A549 (cell line): ENCODE results near the gene CISH. TPM values are rescaled to one million over a fixed set of nuclear protein-coding genes. Genes with fewer than 3 reads are reported as not detected.

Experiments used
- ATAC-seq, 2 experiments: fragments of 200-7000 bp in 1 of 2; fragments of >200 bp in 1 of 2; cut with Nextera tagmentation in 1 of 2; cut with Tn5 transposase in 1 of 2; 3 replicates each; pipeline versions ENCODE4 v1.8.0 to v1.9.1; 2018 to 2020; ENCODE audit warnings: mild to moderate bottlenecking in 1 of 2, moderate library complexity in 1 of 2
- CTCF ChIA-PET: fragments of 300-600 bp; sonication (Branson Sonifier 250); formaldehyde crosslinking; extraction: SDS; loops from one replicate; lab custom pipeline; 2021; ENCODE audit warnings: antibody characterized with exemption, inconsistent platforms; lab: Yijun Ruan, JAX
- POLR2A ChIA-PET: fragments of 350-600 bp; formaldehyde crosslinking; extraction: SDS; loops from one replicate; lab custom pipeline; 2021; ENCODE audit warnings: antibody characterized with exemption, inconsistent platforms; lab: Yijun Ruan, JAX
- DNase-seq, 2 experiments: peaks; one replicate each; pipeline versions ENCODE4 v3.0.0 to v3.0.0-alpha.2; 2011 to 2016; ENCODE audit warnings: low read depth in 1 of 2, low spot score in 1 of 2
- FAIRE-seq: peaks from 2 replicates; lab custom pipeline; 2011; peaks lifted over from hg19 to GRCh38; lab: Jason Lieb, UNC
- H3K27ac ChIP-seq, 2 experiments: fragments of >200 bp; sonication (Bioruptor Twin); formaldehyde crosslinking; 3 replicates each; pipeline ENCODE4 v1.5.1; 2016 to 2017
- H3K4me1 ChIP-seq: fragments of >200 bp; sonication (Bioruptor Twin); formaldehyde crosslinking; 3 replicates; pipeline ENCODE4 v1.6.1; 2016
- H3K4me2 ChIP-seq: fragments of >200 bp; sonication (Bioruptor Twin); formaldehyde crosslinking; 3 replicates; pipeline ENCODE4 v1.6.1; 2016
- H3K4me3 ChIP-seq: fragments of >200 bp; sonication (Bioruptor Twin); formaldehyde crosslinking; 3 replicates; pipeline ENCODE4 v1.5.1; 2016
- H3K9me3 ChIP-seq: fragments of >200 bp; sonication (Bioruptor Twin); formaldehyde crosslinking; 3 replicates; pipeline ENCODE4 v1.6.1; 2016
- BHLHE40 ChIP-seq: IDR thresholded peaks from 2 replicates; pipeline ENCODE4 v1.6.1; 2012; ENCODE audit warnings: low read depth, low read length, inconsistent platforms
- CEBPB ChIP-seq, 2 experiments: fragments of >200 bp in 1 of 2; sonication (Bioruptor Twin) in 1 of 2; formaldehyde crosslinking in 1 of 2; IDR thresholded peaks; 2 replicates each; pipeline ENCODE4 v1.6.1; 2012 to 2016
- CHD4 ChIP-seq: fragments of 200-600 bp; sonication (generic); IDR thresholded peaks from 2 replicates; pipeline ENCODE4 v1.6.1; 2016; ENCODE audit warnings: antibody characterized with exemption, mild to moderate bottlenecking, borderline replicate concordance
- CTCF ChIP-seq: fragments of >200 bp; sonication (Bioruptor Twin); formaldehyde crosslinking; IDR thresholded peaks from 3 replicates; pipeline ENCODE4 v1.5.1; 2016
- ELK1 ChIP-seq: fragments of 150-350 bp; IDR thresholded peaks from 2 replicates; pipeline ENCODE4 v1.6.1; 2014; ENCODE audit warnings: low read depth, mild to moderate bottlenecking, low read length
- EP300 ChIP-seq, 2 experiments: fragments of >200 bp; sonication (Bioruptor Twin); formaldehyde crosslinking; IDR thresholded peaks; 2 replicates in 1 of 2; 3 replicates in 1 of 2; pipeline ENCODE4 v1.6.1; 2016 to 2017
- ESRRA ChIP-seq: fragments of 150-350 bp; IDR thresholded peaks from 2 replicates; pipeline ENCODE4 v1.6.1; 2014; ENCODE audit warnings: mild to moderate bottlenecking, low read length, borderline replicate concordance
- FOSL2 ChIP-seq, 2 experiments: fragments of 450-650 bp in 1 of 2; fragments of >200 bp in 1 of 2; sonication (Bioruptor Twin) in 1 of 2; formaldehyde crosslinking; IDR thresholded peaks; 2 replicates each; pipeline versions ENCODE4 v1.5.0 to v1.6.1; 2016 to 2020; ENCODE audit warnings: mild to moderate bottlenecking in 1 of 2, moderate library complexity in 1 of 2
- HDAC2 ChIP-seq: fragments of 200-600 bp; sonication (generic); IDR thresholded peaks from 2 replicates; pipeline ENCODE4 v1.6.1; 2016
- HEYL ChIP-seq: fragments of 250-450 bp; sonication (Bioruptor Pico); IDR thresholded peaks from 2 replicates; pipeline ENCODE4 v1.8.0; 2021; ENCODE audit warnings: mild to moderate bottlenecking, moderate library complexity
- HOXA7 ChIP-seq: fragments of 250-450 bp; sonication (Bioruptor Pico); IDR thresholded peaks from 2 replicates; pipeline ENCODE4 v1.5.0; 2020; ENCODE audit warnings: mild to moderate bottlenecking, moderate library complexity
- HOXB13 ChIP-seq: fragments of 250-450 bp; sonication (Bioruptor Pico); IDR thresholded peaks from 2 replicates; pipeline ENCODE4 v1.5.0; 2020; ENCODE audit warnings: low read depth, mild to moderate bottlenecking, moderate library complexity
- JUNB ChIP-seq: fragments of >200 bp; sonication (Bioruptor Twin); formaldehyde crosslinking; IDR thresholded peaks from 2 replicates; pipeline ENCODE4 v1.6.1; 2016
- MAFK ChIP-seq: fragments of 450-650 bp; IDR thresholded peaks from 2 replicates; pipeline ENCODE4 v1.6.1; 2014; ENCODE audit not compliant: partially characterized antibody
- MYC ChIP-seq: IDR thresholded peaks from 2 replicates; pipeline ENCODE4 v1.6.1; 2012; ENCODE audit warnings: mild to moderate bottlenecking, inconsistent platforms, low read length, improper control_type of control experiment, borderline replicate concordance
- PHF8 ChIP-seq: fragments of 200-600 bp; sonication (generic); IDR thresholded peaks from 2 replicates; pipeline ENCODE4 v1.6.1; 2016; ENCODE audit warnings: low read depth, mild to moderate bottlenecking, antibody characterized with exemption, moderate library complexity, borderline replicate concordance
- POLR2AphosphoS2 ChIP-seq: conservative IDR thresholded peaks from 2 replicates; pipeline ENCODE4 v1.6.1; 2012; ENCODE audit warnings: low read length, improper control_type of control experiment, inconsistent platforms
- RAD21 ChIP-seq, 2 experiments: fragments of >200 bp in 1 of 2; sonication (Bioruptor Twin) in 1 of 2; formaldehyde crosslinking in 1 of 2; IDR thresholded peaks in 1 of 2; conservative IDR thresholded peaks in 1 of 2; 2 replicates in 1 of 2; 3 replicates in 1 of 2; pipeline ENCODE4 v1.6.1; 2012 to 2018; ENCODE audit warnings: inconsistent platforms in 1 of 2
- RCOR1 ChIP-seq: fragments of 150-350 bp; IDR thresholded peaks from 2 replicates; pipeline ENCODE4 v1.6.1; 2014; ENCODE audit warnings: antibody characterized with exemption, low read length, low read depth
- RNF2 ChIP-seq: fragments of 200-600 bp; sonication (generic); IDR thresholded peaks from 2 replicates; pipeline ENCODE4 v1.6.1; 2016; ENCODE audit warnings: low read depth, mild to moderate bottlenecking, antibody characterized with exemption, moderate library complexity, borderline replicate concordance
- TP53 ChIP-seq: fragments of 250-450 bp; sonication (Bioruptor Pico); IDR thresholded peaks from 2 replicates; pipeline ENCODE4 v1.5.0; 2021; ENCODE audit warnings: mild to moderate bottlenecking, moderate library complexity
- WGBS: methylation state at CpG from one replicate; pipeline ENCODE4 v1.1.6; 2017; ENCODE audit errors: missing lambda C conversion rate; 5-methylcytosine and 5-hydroxymethylcytosine counted together
- polyA plus RNA-seq, 4 experiments: library from polyadenylated mRNA; depleted of rRNA in 3 of 4; stranded (reverse); fragments of >200 nt; fragmentation: RNase III in 1 of 4; extraction: RNeasy Plus Mini Kit Qiagen cat#74134 plus additional on column Dnase treatment in 1 of 4; gene quantifications; 2 replicates in 3 of 4; 3 replicates in 1 of 4; pipeline ENCODE4 v1.2.3, GENCODE V29; 2011 to 2017
- TF ChIP-seq, protein P1 (sequence below): IDR thresholded peaks from 2 replicates; pipeline ENCODE4 v1.6.1; 2012; ENCODE audit warnings: low read depth, borderline replicate concordance

The CISH gene
- polyA plus RNA-seq, 2 of the 4 experiments (the other 2 are of a cell fraction): 0.43 to 0.68 TPM

DNA sequence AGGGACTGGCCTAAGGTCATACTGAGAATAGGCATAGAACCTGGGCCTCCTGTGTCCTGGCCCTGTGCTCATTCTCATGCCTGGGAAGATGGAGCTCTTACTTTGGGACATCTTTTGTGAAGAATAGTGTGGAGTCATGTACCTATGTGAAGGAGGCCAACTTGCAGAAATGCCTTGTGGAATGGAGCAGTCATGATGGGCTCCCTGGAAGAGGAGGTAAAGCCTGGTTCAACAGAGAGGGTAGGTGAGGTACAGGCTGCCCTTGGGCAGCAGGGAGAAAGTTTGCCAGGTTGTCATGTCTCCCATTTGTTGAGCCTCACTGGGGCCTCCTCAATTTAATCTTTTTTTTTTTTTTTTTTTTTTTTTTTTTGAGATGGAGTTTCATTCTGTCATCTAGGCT lies 23.5 kb upstream of the CISH start (continued):
- no peak for TF ChIP-seq POLR2AphosphoS2
- TF ChIP-seq PHF8: no peak
- TF ChIP-seq ELK1: no peak
- TF ChIP-seq HOXA7 (CRISPR knock-in tag): no peak
- TF ChIP-seq JUNB: no peak

GRCh38 chr3:50633230-50633790 lies 21.7 kb upstream of the CISH start:
- DNase-seq: no peak
- H3K27ac ChIP-seq: no peak overlapping the region
- ChIA-PET CTCF (no interaction called here), POLR2A (no interaction called here)
- TF ChIP-seq CTCF (no peak), HOXB13 (CRISPR knock-in tag) (no peak), RNF2 (no peak), JUNB (no peak)
- TF ChIP-seq, protein P1, sequence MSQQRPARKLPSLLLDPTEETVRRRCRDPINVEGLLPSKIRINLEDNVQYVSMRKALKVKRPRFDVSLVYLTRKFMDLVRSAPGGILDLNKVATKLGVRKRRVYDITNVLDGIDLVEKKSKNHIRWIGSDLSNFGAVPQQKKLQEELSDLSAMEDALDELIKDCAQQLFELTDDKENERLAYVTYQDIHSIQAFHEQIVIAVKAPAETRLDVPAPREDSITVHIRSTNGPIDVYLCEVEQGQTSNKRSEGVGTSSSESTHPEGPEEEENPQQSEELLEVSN: no peak
- ATAC-seq: no peak
- no peak overlapping the region for H3K4me3 ChIP-seq
- no peaks in the 10 kb centered on the region for H3K9me3 ChIP-seq
- 63% methylated on average over 5 of the region's 5 CpGs for WGBS
- H3K4me2 ChIP-seq: no peak overlapping the region
- H3K4me1 ChIP-seq: no peaks in the 10 kb centered on the region; the same call in 2 of the 3 replicates
- FAIRE-seq: no peak

- Histone ChIP-seq H3K9me3 (no peaks in the 10 kb centered on the region), H3K4me3 (no peak overlapping the region), H3K4me1 (peaks cover 8% of the 10 kb centered on the region; the same call in 2 of the 3 replicates), H3K27ac (no peak overlapping the region), H3K4me2 (no peak overlapping the region)
- no peak for DNase-seq
- ChIA-PET POLR2A (no interaction called here), CTCF (interaction anchor here (1.0 to 1.1 kb wide), 2 partner anchors 13 to 17 kb away, joined by 3 read pairs; no protein-coding TSS in a partner anchor)
- no peak for FAIRE-seq
- WGBS: 69% methylated on average over 5 of the region's 5 CpGs
- no peak for ATAC-seq
- TF ChIP-seq JUNB (no peak), HEYL (CRISPR knock-in tag) (no peak), BHLHE40 (no peak)
Observed at GRCh38 chr3:50632450-50632849, 20.9 kb upstream of the CISH start.

DNA sequence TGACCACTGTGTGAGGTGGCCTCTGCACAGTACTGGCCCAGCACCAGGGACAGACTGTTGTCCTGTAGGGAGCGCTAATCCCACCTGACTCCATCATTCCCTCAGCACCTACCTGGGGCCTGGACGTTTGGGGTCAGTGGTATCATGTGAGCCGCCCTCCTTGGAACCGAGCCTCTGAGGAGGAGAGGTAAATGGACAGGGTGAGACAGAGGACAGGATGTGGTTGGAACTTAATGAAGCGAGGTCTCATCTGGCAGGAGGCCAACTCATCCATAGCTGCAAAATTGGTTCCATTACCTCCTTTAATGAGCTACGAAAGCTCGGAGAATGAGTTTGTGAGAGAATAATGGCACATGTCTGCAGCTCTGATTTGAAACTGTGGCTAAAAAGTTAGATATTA lies 19.3 kb upstream of the CISH start:
- WGBS: 80% methylated on average over 6 of the region's 7 CpGs
- H3K27ac ChIP-seq: no peak overlapping the region
- ChIA-PET POLR2A (no interaction called here), CTCF (interaction anchor here (1.2 to 1.8 kb wide), 4 partner anchors 9 to 741 kb away, joined by 3 to 7 read pairs (median 4); partner anchors contain the start of gene DOCK3)
- H3K4me1 ChIP-seq: peaks cover 14% of the 10 kb centered on the region
- DNase-seq: no peak
- FAIRE-seq: no peak
- TF ChIP-seq TP53 (CRISPR knock-in tag): no peak
- no peak for TF ChIP-seq RNF2
- no peak for TF ChIP-seq ESRRA
- TF ChIP-seq CHD4: no peak
- TF ChIP-seq EP300 (IDR thresholded peaks at IDR 0.05): no peak
- no peak for TF ChIP-seq CEBPB (IDR thresholded peaks at IDR 0.05)
- TF ChIP-seq MAFK: no peak
- no peak for TF ChIP-seq RCOR1
- TF ChIP-seq MYC: no peak
- TF ChIP-seq FOSL2 (IDR thresholded peaks at IDR 0.05): no peak
- no peak for TF ChIP-seq FOSL2 (CRISPR knock-in tag; IDR thresholded peaks at IDR 0.05)
- TF ChIP-seq RAD21 (conservative IDR thresholded peaks at IDR 0.05 in 1 of 2, IDR thresholded peaks at IDR 0.05 in 1 of 2): no peak
- TF ChIP-seq HDAC2: no peak
- TF ChIP-seq, all 56 proteins: peak for 0
- Histone ChIP-seq H3K4me3 (no peak overlapping the region), H3K4me2 (no peak overlapping the region), H3K9me3 (no peaks in the 10 kb centered on the region)
- ATAC-seq: no peak
